Lung (tissue), 12 donors: ENCODE data around the gene AUTS2. TPM values are rescaled to one million over a fixed set of nuclear protein-coding genes. Genes with fewer than 3 reads are reported as not detected.

ENCODE experiments used
- ATAC-seq: fragments of 200-7000 bp; cut with Tn5 transposase; one replicate; pipeline ENCODE4 v1.9.1; 2020; ENCODE audit warnings: moderate number of reproducible peaks; ENCODE audit not compliant: insufficient read depth, low FRiP score
- DNase-seq, 3 donors: peaks; one replicate each; pipeline ENCODE4 v3.0.0-alpha.2; 2013 to 2017
- H3K27ac ChIP-seq, 2 donors: one replicate each; pipeline ENCODE4 v1.5.1; 2013; ENCODE audit warnings: mild to moderate bottlenecking in 2 of 2, moderate library complexity in 2 of 2, control low read depth in 1 of 2, inconsistent platforms in 1 of 2, low read depth in 1 of 2, low read length in 1 of 2
- H3K27me3 ChIP-seq, 3 donors: one replicate each; pipeline ENCODE4 v1.5.1; 2013; ENCODE audit warnings: low read length in 2 of 3; ENCODE audit not compliant: control insufficient read depth in 3 of 3, insufficient read depth in 3 of 3
- H3K36me3 ChIP-seq, 4 donors: one replicate each; pipeline ENCODE4 v1.5.1; 2013; ENCODE audit warnings: low read length in 4 of 4, mild to moderate bottlenecking in 1 of 4, moderate library complexity in 1 of 4; ENCODE audit not compliant: control insufficient read depth in 4 of 4, insufficient read depth in 4 of 4
- H3K4me1 ChIP-seq, 5 donors: one replicate each; pipeline ENCODE4 v1.5.1; 2013; ENCODE audit warnings: low read length in 5 of 5, mild to moderate bottlenecking in 2 of 5, moderate library complexity in 1 of 5; ENCODE audit not compliant: control insufficient read depth in 5 of 5, insufficient read depth in 5 of 5
- H3K4me3 ChIP-seq: one replicate; pipeline ENCODE4 v1.5.1; 2013; ENCODE audit warnings: mild to moderate bottlenecking, control low read depth, moderate library complexity
- H3K9ac ChIP-seq, 2 donors: one replicate each; pipeline ENCODE4 v1.5.1; 2013; ENCODE audit warnings: low read length in 2 of 2, control low read depth in 1 of 2; ENCODE audit not compliant: insufficient read depth in 1 of 2
- H3K9me3 ChIP-seq, 4 donors: one replicate each; pipeline ENCODE4 v1.5.1; 2013; ENCODE audit warnings: low read length in 3 of 4, mild to moderate bottlenecking in 1 of 4, moderate library complexity in 1 of 4; ENCODE audit not compliant: control insufficient read depth in 4 of 4, insufficient read depth in 3 of 4
- CTCF ChIP-seq: IDR thresholded peaks from 2 replicates; pipeline ENCODE4 v1.5.1; 2012; ENCODE audit warnings: mild to moderate bottlenecking; ENCODE audit errors: control extremely low read depth, extremely low read depth
- WGBS, 2 donors: extraction: QIAGEN DNeasy Blood & Tissue Kit; methylation state at CpG; one replicate each; pipeline ENCODE4 v1.1.7; 2013; 5-methylcytosine and 5-hydroxymethylcytosine counted together
- polyA plus RNA-seq, 2 donors: library from polyadenylated mRNA; stranded (reverse); fragments of 200-250 nt; gene quantifications; one replicate each; pipeline ENCODE4 v1.2.1, GENCODE V29; 2013
- total RNA-seq, 2 donors: library from RNA; depleted of rRNA in 1 of 2; stranded (reverse); fragments of >200 nt in 1 of 2; gene quantifications; one replicate each; pipeline ENCODE4 v1.2.1, GENCODE V29; 2014 to 2021
- donor health status: control.
- donor health status: control.
- donor health status: Bipolar disorder and iron deficiency.
- donor health status: healthy.
- donor health status: DM: yes; HTN: yes; CAD: no.

Gene AUTS2
- total and polyA plus RNA-seq, 4 donors: 11.8 to 115 (median 40.6) TPM

GRCh38 chr7:70408891-70409290, 810.6 kb downstream of the AUTS2 start:
- Histone ChIP-seq H3K9ac (no peak overlapping the region), H3K36me3 (no peaks in the 10 kb centered on the region), H3K27ac (no peak overlapping the region), H3K27me3 (no peaks in the 10 kb centered on the region), H3K4me3 (no peak overlapping the region), H3K9me3 (no peaks in the 10 kb centered on the region), H3K4me1 (peaks cover 0 to 2% (median 0%) of the 10 kb centered on the region in 5 donors)
- TF ChIP-seq CTCF: no peak
- ATAC-seq (no peak), DNase-seq (no peak)
- WGBS, 2 donors: 96% methylated on average over 3 of the region's 3 CpGs

GRCh38 chr7:70410134-70410750, 812.0 kb downstream of the AUTS2 start:
- no peak for TF ChIP-seq CTCF
- Histone ChIP-seq H3K9ac (no peak overlapping the region), H3K27me3 (no peaks in the 10 kb centered on the region), H3K36me3 (no peaks in the 10 kb centered on the region), H3K4me3 (no peak overlapping the region), H3K9me3 (no peaks in the 10 kb centered on the region), H3K27ac (no peak overlapping the region), H3K4me1 (peaks cover 0 to 2% (median 0%) of the 10 kb centered on the region in 5 donors)
- WGBS, 2 donors: 94 to 96% methylated on average over 8 of the region's 8 CpGs
- DNase-seq: no peak
- ATAC-seq: no peak

- TF ChIP-seq CTCF: no peak
- Histone ChIP-seq H3K36me3 (no peaks in the 10 kb centered on the region), H3K9ac (no peak overlapping the region), H3K27ac (no peak overlapping the region), H3K27me3 (no peaks in the 10 kb centered on the region), H3K9me3 (no peaks in the 10 kb centered on the region), H3K4me1 (peaks cover 0 to 8% (median 0%) of the 10 kb centered on the region in 5 donors), H3K4me3 (no peak overlapping the region)
- DNase-seq: no peak
- ATAC-seq: no peak
- WGBS, 2 donors: 93 to 97% methylated on average over 6 of the region's 6 CpGs
These were observed 816.1 kb downstream of the AUTS2 start for GRCh38 chr7:70414368-70414767.
